ENCODE measurements around the gene ESR1.

DNA sequence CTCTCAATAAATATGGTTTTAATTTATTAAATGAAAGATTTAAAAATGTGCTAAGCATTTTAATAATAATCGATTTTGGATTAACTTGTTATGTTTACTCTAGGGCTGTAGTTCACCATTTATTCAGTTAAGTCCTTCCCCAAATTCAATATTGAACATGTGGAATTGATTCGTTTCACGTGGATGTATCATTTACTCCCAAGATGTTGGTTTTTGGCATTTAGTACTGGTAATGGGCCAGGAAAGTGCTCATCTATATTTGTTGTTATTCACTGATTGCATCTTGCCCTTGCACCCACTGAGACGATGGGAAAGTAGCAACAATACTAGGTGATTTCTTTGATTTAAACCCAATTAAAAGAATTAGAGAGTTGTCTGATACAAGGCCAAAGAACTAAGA lies 97.1 kb downstream of the ESR1 start:
- TF ChIP-seq, protein P1, sequence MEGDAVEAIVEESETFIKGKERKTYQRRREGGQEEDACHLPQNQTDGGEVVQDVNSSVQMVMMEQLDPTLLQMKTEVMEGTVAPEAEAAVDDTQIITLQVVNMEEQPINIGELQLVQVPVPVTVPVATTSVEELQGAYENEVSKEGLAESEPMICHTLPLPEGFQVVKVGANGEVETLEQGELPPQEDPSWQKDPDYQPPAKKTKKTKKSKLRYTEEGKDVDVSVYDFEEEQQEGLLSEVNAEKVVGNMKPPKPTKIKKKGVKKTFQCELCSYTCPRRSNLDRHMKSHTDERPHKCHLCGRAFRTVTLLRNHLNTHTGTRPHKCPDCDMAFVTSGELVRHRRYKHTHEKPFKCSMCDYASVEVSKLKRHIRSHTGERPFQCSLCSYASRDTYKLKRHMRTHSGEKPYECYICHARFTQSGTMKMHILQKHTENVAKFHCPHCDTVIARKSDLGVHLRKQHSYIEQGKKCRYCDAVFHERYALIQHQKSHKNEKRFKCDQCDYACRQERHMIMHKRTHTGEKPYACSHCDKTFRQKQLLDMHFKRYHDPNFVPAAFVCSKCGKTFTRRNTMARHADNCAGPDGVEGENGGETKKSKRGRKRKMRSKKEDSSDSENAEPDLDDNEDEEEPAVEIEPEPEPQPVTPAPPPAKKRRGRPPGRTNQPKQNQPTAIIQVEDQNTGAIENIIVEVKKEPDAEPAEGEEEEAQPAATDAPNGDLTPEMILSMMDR (IDR thresholded peaks at IDR 0.05; ENCODE audit: low read depth, low read length, poor library complexity, severe bottlenecking), result no peak
- TF ChIP-seq EZH2phosphoT487 (IDR thresholded peaks at IDR 0.05; ENCODE audit: borderline replicate concordance, low read length), result no peak

All from DOHH2 (cell line).